GM12873 (cell line): Measurements from ENCODE around the gene GRAMD1A.

Experiments
- TF ChIP-seq, protein P1 (sequence below): IDR thresholded peaks from 2 replicates; pipeline ENCODE4 v1.5.1; 2012; ENCODE audit warnings: low read depth, mild to moderate bottlenecking, moderate library complexity, low read length, control low read depth; ENCODE audit not compliant: insufficient read depth; ENCODE audit errors: missing control alignments

Gene GRAMD1A

DNA sequence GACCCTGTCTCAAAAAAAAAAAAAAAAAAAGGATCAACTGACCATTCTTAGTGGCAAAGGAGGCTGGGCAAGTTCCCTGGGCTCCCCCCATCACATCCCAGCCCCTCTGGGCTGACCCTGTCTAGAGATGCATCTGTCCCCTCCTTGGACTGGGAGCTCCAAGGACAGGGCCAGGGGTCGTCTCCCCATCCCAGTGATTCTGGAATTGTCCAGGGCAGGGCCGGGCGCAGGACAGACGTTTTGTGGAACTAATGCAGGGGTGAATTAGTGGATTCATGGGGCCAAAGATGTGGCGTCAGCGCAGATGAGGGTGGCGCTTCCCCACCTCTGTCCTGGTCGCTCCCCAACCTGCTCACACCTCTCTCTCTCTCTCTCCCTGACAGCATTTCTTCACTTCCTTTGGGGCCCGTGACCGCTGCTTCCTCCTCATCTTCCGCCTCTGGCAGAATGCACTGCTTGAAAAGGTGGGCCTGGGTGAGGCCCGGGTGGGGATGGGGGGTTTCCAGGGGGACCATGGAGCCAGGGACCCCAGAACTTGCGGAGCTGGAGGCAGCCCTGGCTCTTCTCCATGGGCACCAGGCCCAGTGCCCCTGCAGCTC lies 11.1 kb downstream of the GRAMD1A start:
- TF ChIP-seq, protein P1, sequence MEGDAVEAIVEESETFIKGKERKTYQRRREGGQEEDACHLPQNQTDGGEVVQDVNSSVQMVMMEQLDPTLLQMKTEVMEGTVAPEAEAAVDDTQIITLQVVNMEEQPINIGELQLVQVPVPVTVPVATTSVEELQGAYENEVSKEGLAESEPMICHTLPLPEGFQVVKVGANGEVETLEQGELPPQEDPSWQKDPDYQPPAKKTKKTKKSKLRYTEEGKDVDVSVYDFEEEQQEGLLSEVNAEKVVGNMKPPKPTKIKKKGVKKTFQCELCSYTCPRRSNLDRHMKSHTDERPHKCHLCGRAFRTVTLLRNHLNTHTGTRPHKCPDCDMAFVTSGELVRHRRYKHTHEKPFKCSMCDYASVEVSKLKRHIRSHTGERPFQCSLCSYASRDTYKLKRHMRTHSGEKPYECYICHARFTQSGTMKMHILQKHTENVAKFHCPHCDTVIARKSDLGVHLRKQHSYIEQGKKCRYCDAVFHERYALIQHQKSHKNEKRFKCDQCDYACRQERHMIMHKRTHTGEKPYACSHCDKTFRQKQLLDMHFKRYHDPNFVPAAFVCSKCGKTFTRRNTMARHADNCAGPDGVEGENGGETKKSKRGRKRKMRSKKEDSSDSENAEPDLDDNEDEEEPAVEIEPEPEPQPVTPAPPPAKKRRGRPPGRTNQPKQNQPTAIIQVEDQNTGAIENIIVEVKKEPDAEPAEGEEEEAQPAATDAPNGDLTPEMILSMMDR: no peak

DNA sequence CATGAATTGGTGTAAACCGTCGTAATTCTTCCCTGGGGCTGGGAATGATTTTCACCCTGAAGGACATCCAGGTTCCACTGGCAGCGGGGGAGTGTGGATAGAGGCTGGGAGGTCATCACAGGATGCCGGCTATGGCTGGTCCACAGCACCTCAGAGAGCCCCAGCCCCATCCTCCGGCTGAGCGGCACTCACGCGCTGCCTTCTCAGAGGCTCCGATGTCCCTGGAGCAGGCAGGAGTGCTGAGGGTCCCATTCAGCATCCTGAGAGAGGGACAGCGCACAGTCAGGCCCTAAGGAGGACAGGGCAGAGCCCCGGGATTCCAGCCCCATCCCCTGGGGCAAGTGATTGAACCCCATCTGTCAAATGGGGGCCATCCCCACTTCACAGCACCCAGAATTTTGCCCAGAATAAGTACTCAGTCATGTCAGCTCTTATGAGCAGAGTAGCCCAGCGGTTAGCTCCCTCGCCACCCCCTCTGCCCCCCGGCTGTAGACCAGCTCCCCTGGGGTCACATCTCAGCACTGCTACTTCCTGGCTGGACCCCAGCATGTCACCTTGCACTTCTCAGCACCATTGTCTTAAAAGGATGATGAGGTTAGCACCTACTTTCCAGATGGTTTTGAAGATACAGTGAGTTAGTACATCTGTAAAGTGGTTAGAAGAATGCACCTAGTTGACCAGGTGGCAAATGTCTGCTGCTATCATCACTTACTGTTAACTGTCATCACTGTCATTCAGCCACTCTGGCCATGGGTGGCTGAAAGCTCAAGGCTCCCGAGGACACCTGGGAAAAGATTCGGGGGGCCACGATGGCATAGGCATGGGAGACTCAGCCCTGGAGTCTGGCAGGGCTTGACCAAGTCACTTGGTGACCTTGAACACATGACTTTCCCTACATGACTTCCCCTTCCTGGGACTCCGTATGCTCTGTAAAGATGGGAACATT lies 11.9 kb downstream of the GRAMD1A start:
- TF ChIP-seq, protein P1: no peak

DNA sequence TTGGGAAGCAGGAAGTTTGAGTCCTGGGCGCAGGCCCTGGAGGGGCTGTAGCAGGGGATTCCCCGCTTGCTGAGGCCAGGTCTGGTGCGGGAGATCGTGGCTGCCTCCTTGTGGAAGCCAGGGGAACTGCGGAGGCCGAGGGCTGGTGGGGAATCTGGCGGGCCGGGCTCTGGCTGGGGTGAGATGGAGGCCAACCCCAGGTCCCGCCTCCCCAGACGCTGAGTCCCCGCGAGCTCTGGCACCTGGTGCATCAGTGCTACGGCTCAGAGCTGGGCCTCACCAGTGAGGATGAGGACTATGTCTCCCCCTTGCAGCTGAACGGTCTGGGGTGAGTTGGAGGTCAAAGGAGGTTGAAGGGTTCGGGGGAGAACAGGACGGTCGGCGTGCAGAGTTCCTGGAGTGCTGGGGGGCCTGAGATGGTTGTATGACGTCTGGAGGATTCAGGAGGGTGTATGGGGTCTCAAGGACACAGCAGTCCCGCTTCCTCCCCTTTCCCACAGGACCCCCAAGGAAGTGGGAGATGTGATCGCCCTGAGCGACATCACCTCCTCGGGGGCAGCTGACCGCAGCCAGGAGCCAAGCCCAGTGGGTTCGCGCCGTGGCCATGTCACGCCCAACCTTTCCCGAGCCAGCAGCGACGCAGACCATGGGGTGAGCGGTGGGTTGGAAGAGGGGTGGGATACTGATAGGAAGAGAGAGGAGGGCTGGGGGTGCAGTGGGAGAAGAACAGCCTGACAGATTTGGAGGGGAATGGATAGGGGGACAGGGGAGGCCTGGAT lies 13.1 kb downstream of the GRAMD1A start:
- TF ChIP-seq, protein P1: peak; percentile 97

DNA sequence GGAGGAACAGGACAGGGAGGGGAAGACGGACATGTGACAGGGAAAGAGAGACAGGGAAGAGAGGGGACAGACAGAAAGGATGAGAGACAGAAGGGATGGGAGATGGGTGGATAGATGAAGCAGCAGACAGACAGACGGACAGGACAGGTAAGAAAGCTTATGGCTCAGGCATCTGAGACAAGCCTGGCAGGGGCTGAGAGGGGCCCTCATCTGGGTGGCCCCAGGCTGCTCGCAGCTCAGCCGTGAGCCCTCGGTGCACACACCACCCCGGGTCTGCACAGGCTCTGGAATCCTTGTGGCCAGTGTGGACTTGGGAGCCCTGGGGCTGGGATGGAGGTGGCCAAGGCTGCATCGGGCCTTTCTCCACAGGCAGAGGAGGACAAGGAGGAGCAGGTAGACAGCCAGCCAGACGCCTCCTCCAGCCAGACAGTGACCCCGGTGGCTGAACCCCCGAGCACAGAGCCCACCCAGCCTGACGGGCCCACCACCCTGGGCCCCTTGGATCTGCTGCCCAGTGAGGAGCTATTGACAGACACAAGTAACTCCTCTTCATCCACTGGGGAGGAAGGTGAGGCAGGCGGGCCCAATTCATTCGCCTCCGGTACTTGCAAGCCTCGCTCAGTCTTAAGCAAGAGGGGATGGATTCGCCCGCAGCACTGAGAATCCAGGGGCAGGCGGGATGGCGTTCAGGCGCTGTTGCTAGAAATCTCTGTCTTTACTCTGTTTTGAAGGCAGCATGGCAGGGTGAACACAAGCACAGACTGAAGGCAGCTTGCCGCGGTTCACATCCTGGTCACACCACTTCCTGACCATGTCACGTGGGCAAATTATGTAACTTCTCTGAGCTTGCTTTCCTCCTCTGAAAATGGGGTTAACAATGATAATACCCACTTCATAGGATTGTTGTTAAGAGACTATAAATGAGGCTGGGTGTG lies 14.0 kb downstream of the GRAMD1A start:
- TF ChIP-seq, protein P1: no peak

DNA sequence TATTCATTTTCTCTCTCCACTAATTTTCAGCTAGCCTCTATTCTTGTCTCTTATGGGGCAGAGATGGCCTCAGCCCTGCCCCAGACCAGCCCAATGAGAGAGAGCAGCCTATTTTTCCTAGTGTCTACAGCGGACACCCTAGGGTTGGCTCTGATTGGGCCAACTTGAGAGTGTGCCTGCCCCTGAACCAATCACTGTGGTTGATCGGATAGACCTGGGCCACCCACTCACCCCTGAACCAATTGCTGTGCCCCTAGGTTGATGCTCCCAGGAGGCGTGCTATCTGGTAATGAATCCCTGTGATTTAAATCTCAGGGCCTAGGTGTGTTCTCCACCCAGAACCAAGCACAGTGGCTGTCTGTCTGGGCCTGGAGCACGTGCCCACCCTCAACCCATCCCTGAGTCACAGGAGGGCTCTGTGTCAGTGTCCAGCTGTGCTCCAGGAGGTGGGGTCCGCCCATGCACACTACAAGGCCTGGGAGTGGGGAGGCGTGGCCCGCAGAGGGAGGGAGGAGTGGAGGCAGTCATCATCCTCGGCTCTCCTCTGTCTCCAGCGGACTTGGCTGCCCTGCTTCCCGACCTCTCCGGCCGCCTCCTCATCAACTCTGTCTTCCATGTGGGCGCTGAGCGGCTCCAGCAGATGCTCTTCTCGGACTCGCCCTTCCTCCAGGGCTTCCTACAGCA lies 15.3 kb downstream of the GRAMD1A start:
- TF ChIP-seq, protein P1: no peak

DNA sequence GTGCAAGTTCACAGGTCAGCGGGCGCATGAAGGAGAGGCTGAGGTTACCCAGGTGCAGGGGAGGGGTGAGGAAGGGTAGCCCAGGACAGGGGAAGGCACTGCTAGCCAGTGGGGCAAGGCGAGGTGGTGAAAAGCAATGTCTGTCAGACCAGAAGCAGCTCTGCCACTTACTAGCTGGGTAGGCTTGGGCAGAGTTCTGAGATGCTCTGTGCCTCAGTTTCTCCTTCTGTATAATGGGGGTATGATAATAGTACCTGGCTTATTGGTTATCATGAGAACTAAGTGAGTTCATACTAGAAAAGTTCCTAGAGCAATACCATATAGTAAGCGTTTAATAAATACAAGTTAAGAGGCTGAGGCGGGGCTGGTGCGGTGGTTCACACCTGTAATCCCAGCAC lies 15.8 kb downstream of the GRAMD1A start:
- TF ChIP-seq, protein P1: no peak
